BE2C (cell line): ENCODE measurements around the gene FAM216B.
A peak's percentile ranks its signal among the peaks of the same experiment; 100 is the strongest.

Experiments used
- DNase-seq: peaks from one replicate; pipeline ENCODE4 v3.0.0-alpha.2; 2020
- H3K27me3 ChIP-seq: fragments of 250-450 bp; sonication (Bioruptor Pico); 2 replicates; pipeline ENCODE4 v1.5.1; 2020; ENCODE audit warnings: mild to moderate bottlenecking
- H3K36me3 ChIP-seq: fragments of 250-450 bp; sonication (Bioruptor Pico); 2 replicates; pipeline ENCODE4 v1.5.1; 2020; ENCODE audit warnings: mild to moderate bottlenecking
- H3K4me1 ChIP-seq: fragments of 250-450 bp; sonication (Bioruptor Pico); 2 replicates; pipeline ENCODE4 v1.5.1; 2020
- H3K4me3 ChIP-seq: 2 replicates; pipeline ENCODE4 v1.5.1; 2011; ENCODE audit warnings: low read depth, low read length
- H3K9me3 ChIP-seq: fragments of 250-450 bp; sonication (Bioruptor Pico); 2 replicates; pipeline ENCODE4 v1.5.1; 2020
- CTCF ChIP-seq: IDR thresholded peaks from 2 replicates; pipeline ENCODE4 v1.5.1; 2012; ENCODE audit warnings: mild to moderate bottlenecking, low read depth, low read length

FAM216B gene

GRCh38 chr13:42821437-42821836 lies 40.1 kb downstream of the FAM216B start:
- Histone ChIP-seq H3K27me3 (no peaks in the 10 kb centered on the region), H3K4me1 (peaks cover 26% of the 10 kb centered on the region), H3K4me3 (no peak overlapping the region), H3K9me3 (peaks cover 4% of the 10 kb centered on the region), H3K36me3 (no peaks in the 10 kb centered on the region)
- no peak for DNase-seq
- no peak for TF ChIP-seq CTCF

- Histone ChIP-seq H3K36me3 (no peaks in the 10 kb centered on the region), H3K27me3 (no peaks in the 10 kb centered on the region), H3K9me3 (no peaks in the 10 kb centered on the region), H3K4me1 (peaks cover 8% of the 10 kb centered on the region), H3K4me3 (no peak overlapping the region)
- no peak for TF ChIP-seq CTCF
- no peak for DNase-seq
Measured at GRCh38 chr13:42832341-42833096, 51.1 kb downstream of the FAM216B start.

- H3K4me3 ChIP-seq, result no peak overlapping the region
- no peaks in the 10 kb centered on the region for H3K36me3 ChIP-seq
- no peaks in the 10 kb centered on the region for H3K9me3 ChIP-seq
- DNase-seq, result no peak
- H3K27me3 ChIP-seq, result no peaks in the 10 kb centered on the region
- H3K4me1 ChIP-seq, result peaks cover 8% of the 10 kb centered on the region
- no peak for TF ChIP-seq CTCF
Measured at GRCh38 chr13:42834946-42835345, 53.6 kb downstream of the FAM216B start.

GRCh38 chr13:42836930-42837690 lies 55.7 kb downstream of the FAM216B start:
- peaks cover 8% of the 10 kb centered on the region for H3K4me1 ChIP-seq
- no peak overlapping the region for H3K4me3 ChIP-seq
- no peaks in the 10 kb centered on the region for H3K27me3 ChIP-seq
- peak; percentile 58 for TF ChIP-seq CTCF
- DNase-seq, result peak; percentile 33
- no peaks in the 10 kb centered on the region for H3K9me3 ChIP-seq
- no peaks in the 10 kb centered on the region for H3K36me3 ChIP-seq
